GM12878 (cell line): ENCODE results near the gene CDC14A. TPM values are rescaled to one million over a fixed set of nuclear protein-coding genes. Genes with fewer than 3 reads are reported as not detected.

Experiments used
- ATAC-seq: fragments of 200-7000 bp; cut with Tn5 transposase; 3 replicates; pipeline ENCODE4 v1.9.1; 2020; ENCODE audit warnings: mild to moderate bottlenecking, moderate library complexity
- BruUV-seq: library from RNA; stranded (reverse); fragments of 400-500 nt; replicated peaks from 2 replicates; lab custom pipeline; 2021; lab: Mats Ljungman, UMichigan
- CTCF ChIA-PET: fragments of 300-600 bp; sonication (Branson Sonifier 250); formaldehyde crosslinking; extraction: SDS; loops from one replicate; lab custom pipeline; 2021; ENCODE audit warnings: inconsistent platforms; lab: Yijun Ruan, JAX
- POLR2A ChIA-PET: fragments of 350-600 bp; formaldehyde crosslinking; extraction: SDS; loops from one replicate; lab custom pipeline; 2021; ENCODE audit warnings: inconsistent platforms; lab: Charles Lee
- RAD21 ChIA-PET: fragments of 300-600 bp; sonication (Branson Sonifier 250); formaldehyde crosslinking; loops from one replicate; lab custom pipeline; 2023; ENCODE audit warnings: antibody characterized with exemption; ENCODE audit not compliant: unreplicated experiment; lab: Charles Lee
- SMC1A ChIA-PET: fragments of 300-600 bp; sonication (Branson Sonifier 250); formaldehyde crosslinking; loops from one replicate; lab custom pipeline; 2023; ENCODE audit not compliant: unreplicated experiment, uncharacterized antibody; lab: Charles Lee
- DNase-seq: peaks from one replicate; pipeline ENCODE4 v3.0.0-alpha.2; 2011; ENCODE audit warnings: low read depth, low spot score
- FAIRE-seq: peaks from 3 replicates; lab custom pipeline; 2011; peaks lifted over from hg19 to GRCh38; lab: Jason Lieb, UNC
- H2AFZ ChIP-seq: 2 replicates; pipeline ENCODE4 v1.6.0; 2011; ENCODE audit warnings: low read depth, low read length, control low read depth; ENCODE audit not compliant: control insufficient read depth
- H3K27ac ChIP-seq: 2 replicates; pipeline ENCODE4 v1.5.1; 2011; ENCODE audit warnings: control low read depth; ENCODE audit not compliant: control insufficient read depth, insufficient read depth
- H3K27me3 ChIP-seq, 2 experiments: replicated peaks in 1 of 2; 2 replicates each; pipeline versions ENCODE4 v1.6.0 to v1.6.1; 2011; ENCODE audit warnings: low read length in 1 of 2; ENCODE audit not compliant: control insufficient read depth in 2 of 2, insufficient read depth in 2 of 2
- H3K36me3 ChIP-seq, 2 experiments: 2 replicates each; pipeline ENCODE4 v1.5.1; 2011; ENCODE audit warnings: low read length in 1 of 2; ENCODE audit not compliant: control insufficient read depth in 2 of 2, insufficient read depth in 2 of 2
- H3K4me1 ChIP-seq: 2 replicates; pipeline ENCODE4 v1.6.1; 2011; ENCODE audit warnings: mild to moderate bottlenecking, low read length, moderate library complexity, mixed read lengths; ENCODE audit not compliant: control insufficient read depth, insufficient read depth
- H3K4me2 ChIP-seq: 2 replicates; pipeline ENCODE4 v1.6.0; 2011; ENCODE audit warnings: control low read depth; ENCODE audit not compliant: control insufficient read depth, insufficient read depth
- H3K4me3 ChIP-seq: fragments of 200-600 bp; sonication (generic); 2 replicates; pipeline ENCODE4 v1.5.1; 2016
- H3K79me2 ChIP-seq: 2 replicates; pipeline ENCODE4 v1.6.0; 2011; ENCODE audit warnings: low read length; ENCODE audit not compliant: control insufficient read depth, insufficient read depth
- H3K9ac ChIP-seq: 2 replicates; pipeline ENCODE4 v1.8.0; 2011; ENCODE audit warnings: low read length, control low read depth, mixed read lengths; ENCODE audit not compliant: control insufficient read depth, insufficient read depth
- H3K9me3 ChIP-seq: replicated peaks from 3 replicates; pipeline ENCODE4 v1.5.1; 2011; ENCODE audit warnings: mild to moderate bottlenecking, low read length; ENCODE audit not compliant: control insufficient read depth, insufficient read depth
- H4K20me1 ChIP-seq: 2 replicates; pipeline ENCODE4 v1.6.0; 2011; ENCODE audit not compliant: control insufficient read depth, insufficient read depth
- BACH1 ChIP-seq: fragments of 450-650 bp; IDR thresholded peaks from 2 replicates; pipeline ENCODE4 v1.6.1; 2017; ENCODE audit warnings: mild to moderate bottlenecking, borderline replicate concordance
- CREB1 ChIP-seq: IDR thresholded peaks from 2 replicates; pipeline ENCODE4 v1.6.1; 2012; ENCODE audit warnings: low read depth, mild to moderate bottlenecking, inconsistent platforms
- DPF2 ChIP-seq: fragments of 450-650 bp; IDR thresholded peaks from 2 replicates; pipeline ENCODE4 v1.6.1; 2017; ENCODE audit warnings: mild to moderate bottlenecking
- FOS ChIP-seq: IDR thresholded peaks from 3 replicates; pipeline ENCODE4 v1.6.1; 2011; ENCODE audit warnings: borderline replicate concordance; ENCODE audit not compliant: insufficient read length; ENCODE audit errors: extremely low read depth
- GATAD2B ChIP-seq: fragments of 450-650 bp; conservative IDR thresholded peaks from 2 replicates; pipeline ENCODE4 v1.6.1; 2017; ENCODE audit warnings: low read depth, mild to moderate bottlenecking, moderate library complexity
- HCFC1 ChIP-seq: fragments of 150-350 bp; IDR thresholded peaks from 2 replicates; pipeline ENCODE4 v1.6.1; 2014; ENCODE audit warnings: low read length
- IKZF2 ChIP-seq, 2 experiments: fragments of 450-650 bp; IDR thresholded peaks; 2 replicates each; pipeline ENCODE4 v1.6.1; 2017; ENCODE audit warnings: mild to moderate bottlenecking in 2 of 2, moderate library complexity in 2 of 2
- MTA2 ChIP-seq: fragments of 450-650 bp; IDR thresholded peaks from 2 replicates; pipeline ENCODE4 v1.6.1; 2016; ENCODE audit warnings: low read depth, mild to moderate bottlenecking, moderate library complexity
- NFIC ChIP-seq: IDR thresholded peaks from 2 replicates; pipeline ENCODE4 v1.6.1; 2012; ENCODE audit warnings: low read depth, mild to moderate bottlenecking, inconsistent platforms, low read length, moderate library complexity
- PAX8 ChIP-seq: fragments of 450-650 bp; IDR thresholded peaks from 2 replicates; pipeline ENCODE4 v1.6.1; 2017; ENCODE audit warnings: mild to moderate bottlenecking, moderate library complexity
- POLR2AphosphoS5 ChIP-seq: IDR thresholded peaks from 2 replicates; pipeline ENCODE4 v1.6.1; 2011; ENCODE audit warnings: mild to moderate bottlenecking, low read length, inconsistent platforms
- RAD21 ChIP-seq: IDR thresholded peaks from 2 replicates; pipeline ENCODE4 v1.6.1; 2011; ENCODE audit warnings: mild to moderate bottlenecking, low read depth, low read length, moderate library complexity; ENCODE audit not compliant: insufficient read depth
- RELA ChIP-seq: fragments of 450-650 bp; IDR thresholded peaks from 2 replicates; pipeline ENCODE4 v1.8.0; 2014; ENCODE audit warnings: borderline replicate concordance; ENCODE audit not compliant: partially characterized antibody
- SIX5 ChIP-seq: IDR thresholded peaks from 2 replicates; pipeline ENCODE4 v1.6.1; 2011; ENCODE audit warnings: mild to moderate bottlenecking, low read depth, low read length, moderate library complexity; ENCODE audit not compliant: severe bottlenecking
- SMAD5 ChIP-seq: IDR thresholded peaks from 2 replicates; pipeline ENCODE4 v1.6.1; 2016; ENCODE audit warnings: antibody characterized with exemption, low read depth
- SP1 ChIP-seq: IDR thresholded peaks from one replicate; pipeline ENCODE4 v1.6.1; 2011; ENCODE audit warnings: low read depth, low read length
- STAT3 ChIP-seq: IDR thresholded peaks from 2 replicates; pipeline ENCODE4 v1.6.1; 2011; ENCODE audit warnings: low read depth, low read length, improper control_type of control experiment
- SUZ12 ChIP-seq: fragments of 200-600 bp; sonication (generic); IDR thresholded peaks from one replicate; pipeline ENCODE4 v1.6.1; 2018; ENCODE audit warnings: antibody characterized with exemption, mild to moderate bottlenecking; ENCODE audit not compliant: unreplicated experiment
- TAF1 ChIP-seq: IDR thresholded peaks from 2 replicates; pipeline ENCODE4 v1.6.1; 2011; ENCODE audit warnings: mild to moderate bottlenecking, low read depth, low read length, borderline replicate concordance
- TARDBP ChIP-seq: IDR thresholded peaks from 2 replicates; pipeline ENCODE4 v1.6.1; 2016; ENCODE audit warnings: borderline replicate concordance
- TBL1XR1 ChIP-seq: IDR thresholded peaks from 2 replicates; pipeline ENCODE4 v1.6.1; 2012; ENCODE audit warnings: low read depth, low read length, improper control_type of control experiment
- YBX1 ChIP-seq: fragments of 450-650 bp; IDR thresholded peaks from 2 replicates; pipeline ENCODE4 v1.6.1; 2016; ENCODE audit warnings: antibody characterized with exemption
- ZSCAN29 ChIP-seq: fragments of 450-650 bp; IDR thresholded peaks from 2 replicates; pipeline ENCODE4 v1.6.1; 2017; ENCODE audit warnings: mild to moderate bottlenecking, moderate library complexity
- WGBS: methylation state at CpG from one replicate; pipeline ENCODE4 v1.1.6; 2016; ENCODE audit warnings: low lambda C conversion rate; ENCODE audit not compliant: insufficient replicate concordance, insufficient coverage; ENCODE audit errors: missing lambda C conversion rate; 5-methylcytosine and 5-hydroxymethylcytosine counted together
- in situ Hi-C: fragments of 300-500 bp; cut with MboI; formaldehyde crosslinking; loops from 9 replicates; pipeline ENCODE4 v1.14.3; 2018; ENCODE audit warnings: mixed read lengths
- intact Hi-C: fragments of 100-400 bp; cut with micrococcal nuclease; formaldehyde crosslinking; loops from one replicate; pipeline ENCODE4 v1.14.2; 2022; ENCODE audit not compliant: unreplicated experiment
- polyA plus RNA-seq, 11 experiments: library from polyadenylated mRNA; depleted of rRNA in 4 of 11; unstranded in 6 of 11; stranded (reverse) in 5 of 11; fragments of >200 nt; fragmentation: Nextera tagmentation in 4 of 11; fragmentation: Illumina TruSeq in 1 of 11; extraction: Ambion mirVana in 4 of 11; extraction: Trizol in 1 of 11; gene quantifications; 1 replicate in 1 of 11; 2 replicates in 10 of 11; pipeline versions ENCODE4 v1.2.1 to v1.2.3, GENCODE V29; 2011 to 2016; ENCODE audit warnings: inconsistent platforms in 2 of 11, missing spikeins in 2 of 11, low read depth in 1 of 11
- total RNA-seq, 4 experiments: library from RNA; depleted of rRNA in 3 of 4; stranded (reverse); fragments of >200 nt in 3 of 4; fragmentation: Illumina TruSeq in 1 of 4; extraction: Trizol in 1 of 4; gene quantifications; 2 replicates each; pipeline versions ENCODE4 v1.2.1 to v1.2.3, GENCODE V29; 2013 to 2021
- TF ChIP-seq, protein P1 (sequence below): IDR thresholded peaks from 2 replicates; pipeline ENCODE4 v1.6.1; 2012; ENCODE audit warnings: low read length, inconsistent platforms
- TF ChIP-seq, protein P2 (sequence below): IDR thresholded peaks from 2 replicates; pipeline ENCODE4 v1.6.1; 2011; ENCODE audit warnings: mild to moderate bottlenecking, low read depth, low read length, moderate library complexity; ENCODE audit not compliant: insufficient replicate concordance
- TF ChIP-seq, protein P3 (sequence below), 3 experiments: IDR thresholded peaks in 2 of 3; conservative IDR thresholded peaks in 1 of 3; 2 replicates each; pipeline ENCODE4 v1.5.1; 2011; ENCODE audit warnings: low read depth in 3 of 3, low read length in 3 of 3, mild to moderate bottlenecking in 3 of 3, control low read depth in 2 of 3, moderate library complexity in 2 of 3, inconsistent platforms in 1 of 3, mixed read lengths in 1 of 3; ENCODE audit not compliant: control insufficient read depth in 2 of 3, insufficient read depth in 1 of 3; ENCODE audit errors: extremely low read depth in 1 of 3

CDC14A gene
- total and polyA plus RNA-seq, 10 of the 15 experiments (the other 5 are each of a cell fraction or from before 2014, with no cell fraction given): 1.5 to 7.1 (median 5.5) TPM

DNA sequence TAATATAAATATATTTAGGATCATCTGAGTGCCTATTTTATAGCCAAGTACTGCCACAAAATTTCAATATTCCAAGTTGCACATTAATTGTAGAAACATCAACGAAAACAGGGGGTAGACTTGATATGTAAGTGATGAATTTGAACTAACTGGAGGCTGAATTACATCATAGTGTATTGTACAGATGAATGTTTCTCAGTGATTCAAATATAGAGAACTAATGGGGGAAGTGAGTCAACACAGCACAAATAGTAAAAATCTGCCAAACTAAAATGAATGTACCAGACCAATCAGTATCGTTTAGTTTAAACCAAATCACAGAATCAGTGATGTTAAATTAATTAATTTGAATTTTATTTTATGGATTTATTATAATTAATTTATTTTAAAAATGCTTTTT, 43.5 kb upstream of the CDC14A start:
- ChIA-PET CTCF (no interaction called here), POLR2A (no interaction called here), SMC1A (no interaction called here), RAD21 (no interaction called here)
- FAIRE-seq: no peak
- H3K9ac ChIP-seq: no peak overlapping the region
- H3K4me1 ChIP-seq: no peaks in the 10 kb centered on the region
- H3K9me3 ChIP-seq: no peaks in the 10 kb centered on the region
- in situ Hi-C loops: no loop called here
- no peak overlapping the region for H3K4me3 ChIP-seq
- no peaks in the 10 kb centered on the region for H3K36me3 ChIP-seq
- no peak overlapping the region for H3K27ac ChIP-seq
- H3K4me2 ChIP-seq: no peak overlapping the region
- no peaks in the 10 kb centered on the region for H3K79me2 ChIP-seq
- no peak overlapping the region for H2AFZ ChIP-seq
- no peaks in the 10 kb centered on the region for H4K20me1 ChIP-seq
- DNase-seq: no peak
- ATAC-seq: peak; percentile 85
- BruUV-seq: no TSS peak
- intact Hi-C loops: no loop called here
- H3K27me3 ChIP-seq: no peaks in the 10 kb centered on the region
- 0% methylated on average over 2 of the region's 2 CpGs for WGBS
- TF ChIP-seq HCFC1 (no peak), GATAD2B (no peak), ZSCAN29 (no peak), CREB1 (no peak), NFIC (peak; percentile 73; the same call in 1 of the 2 replicates), SMAD5 (no peak), BACH1 (no peak), YBX1 (no peak), PAX8 (no peak), POLR2AphosphoS5 (no peak), MTA2 (no peak), FOS (no peak), RAD21 (no peak), SIX5 (no peak), SUZ12 (no peak), IKZF2 (IDR thresholded peaks at IDR 0.05) (no peak), STAT3 (no peak), SP1 (no peak), TBL1XR1 (no peak), TAF1 (no peak), RELA (no peak), DPF2 (no peak), TARDBP (no peak)
- TF ChIP-seq, protein P1, sequence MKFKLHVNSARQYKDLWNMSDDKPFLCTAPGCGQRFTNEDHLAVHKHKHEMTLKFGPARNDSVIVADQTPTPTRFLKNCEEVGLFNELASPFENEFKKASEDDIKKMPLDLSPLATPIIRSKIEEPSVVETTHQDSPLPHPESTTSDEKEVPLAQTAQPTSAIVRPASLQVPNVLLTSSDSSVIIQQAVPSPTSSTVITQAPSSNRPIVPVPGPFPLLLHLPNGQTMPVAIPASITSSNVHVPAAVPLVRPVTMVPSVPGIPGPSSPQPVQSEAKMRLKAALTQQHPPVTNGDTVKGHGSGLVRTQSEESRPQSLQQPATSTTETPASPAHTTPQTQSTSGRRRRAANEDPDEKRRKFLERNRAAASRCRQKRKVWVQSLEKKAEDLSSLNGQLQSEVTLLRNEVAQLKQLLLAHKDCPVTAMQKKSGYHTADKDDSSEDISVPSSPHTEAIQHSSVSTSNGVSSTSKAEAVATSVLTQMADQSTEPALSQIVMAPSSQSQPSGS: peak; percentile 86
- TF ChIP-seq, protein P2, sequence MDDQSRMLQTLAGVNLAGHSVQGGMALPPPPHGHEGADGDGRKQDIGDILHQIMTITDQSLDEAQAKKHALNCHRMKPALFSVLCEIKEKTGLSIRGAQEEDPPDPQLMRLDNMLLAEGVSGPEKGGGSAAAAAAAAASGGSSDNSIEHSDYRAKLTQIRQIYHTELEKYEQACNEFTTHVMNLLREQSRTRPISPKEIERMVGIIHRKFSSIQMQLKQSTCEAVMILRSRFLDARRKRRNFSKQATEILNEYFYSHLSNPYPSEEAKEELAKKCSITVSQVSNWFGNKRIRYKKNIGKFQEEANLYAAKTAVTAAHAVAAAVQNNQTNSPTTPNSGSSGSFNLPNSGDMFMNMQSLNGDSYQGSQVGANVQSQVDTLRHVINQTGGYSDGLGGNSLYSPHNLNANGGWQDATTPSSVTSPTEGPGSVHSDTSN: no peak
- TF ChIP-seq, protein P3, sequence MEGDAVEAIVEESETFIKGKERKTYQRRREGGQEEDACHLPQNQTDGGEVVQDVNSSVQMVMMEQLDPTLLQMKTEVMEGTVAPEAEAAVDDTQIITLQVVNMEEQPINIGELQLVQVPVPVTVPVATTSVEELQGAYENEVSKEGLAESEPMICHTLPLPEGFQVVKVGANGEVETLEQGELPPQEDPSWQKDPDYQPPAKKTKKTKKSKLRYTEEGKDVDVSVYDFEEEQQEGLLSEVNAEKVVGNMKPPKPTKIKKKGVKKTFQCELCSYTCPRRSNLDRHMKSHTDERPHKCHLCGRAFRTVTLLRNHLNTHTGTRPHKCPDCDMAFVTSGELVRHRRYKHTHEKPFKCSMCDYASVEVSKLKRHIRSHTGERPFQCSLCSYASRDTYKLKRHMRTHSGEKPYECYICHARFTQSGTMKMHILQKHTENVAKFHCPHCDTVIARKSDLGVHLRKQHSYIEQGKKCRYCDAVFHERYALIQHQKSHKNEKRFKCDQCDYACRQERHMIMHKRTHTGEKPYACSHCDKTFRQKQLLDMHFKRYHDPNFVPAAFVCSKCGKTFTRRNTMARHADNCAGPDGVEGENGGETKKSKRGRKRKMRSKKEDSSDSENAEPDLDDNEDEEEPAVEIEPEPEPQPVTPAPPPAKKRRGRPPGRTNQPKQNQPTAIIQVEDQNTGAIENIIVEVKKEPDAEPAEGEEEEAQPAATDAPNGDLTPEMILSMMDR (IDR thresholded peaks at IDR 0.05 in 2 of 3, conservative IDR thresholded peaks at IDR 0.05 in 1 of 3; ENCODE audit: control insufficient read depth in 2 of 3, extremely low read depth in 1 of 3, insufficient read depth in 1 of 3, low read depth in 3 of 3, low read length in 3 of 3): no peak
